ENCODE data around the gene TRIM69.

Gene TRIM69

DNA sequence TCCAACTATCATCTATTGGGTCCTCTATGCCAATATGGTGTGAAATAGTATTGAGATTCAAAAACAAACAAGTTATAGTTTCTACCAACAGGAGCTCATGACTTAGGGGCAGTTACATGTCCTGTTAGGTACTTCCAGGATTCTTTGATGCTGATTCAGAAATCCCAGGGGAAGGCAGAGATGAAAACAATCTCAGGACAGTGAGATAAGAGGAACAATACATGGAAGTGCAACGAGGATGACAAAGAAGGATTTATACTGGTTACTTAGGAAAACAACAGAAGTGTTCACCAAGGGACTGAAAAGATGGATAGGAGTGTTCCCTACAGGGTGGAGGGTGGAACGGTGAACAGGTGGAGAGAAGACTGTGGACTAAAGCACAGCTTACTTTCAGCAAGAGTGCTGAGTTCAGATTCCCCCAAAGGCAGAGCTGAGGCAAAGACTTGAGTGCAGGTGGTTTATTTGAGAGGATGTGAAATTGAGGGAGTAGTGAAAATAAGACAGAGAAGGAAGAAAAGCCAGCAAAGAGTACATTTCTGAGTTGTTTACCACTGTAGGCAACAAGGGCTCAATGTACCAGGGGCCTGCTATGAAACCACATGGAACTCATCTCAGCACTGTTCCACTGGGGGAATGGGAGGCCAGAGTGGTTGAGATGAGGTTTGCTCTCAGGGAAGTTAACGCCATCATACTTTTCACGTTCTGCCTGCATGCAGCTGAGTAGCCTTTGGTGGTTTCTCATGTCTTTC, 68.1 kb downstream of the TRIM69 start:
- no peak for DNase-seq (ENCODE audit: low spot score)

DNA sequence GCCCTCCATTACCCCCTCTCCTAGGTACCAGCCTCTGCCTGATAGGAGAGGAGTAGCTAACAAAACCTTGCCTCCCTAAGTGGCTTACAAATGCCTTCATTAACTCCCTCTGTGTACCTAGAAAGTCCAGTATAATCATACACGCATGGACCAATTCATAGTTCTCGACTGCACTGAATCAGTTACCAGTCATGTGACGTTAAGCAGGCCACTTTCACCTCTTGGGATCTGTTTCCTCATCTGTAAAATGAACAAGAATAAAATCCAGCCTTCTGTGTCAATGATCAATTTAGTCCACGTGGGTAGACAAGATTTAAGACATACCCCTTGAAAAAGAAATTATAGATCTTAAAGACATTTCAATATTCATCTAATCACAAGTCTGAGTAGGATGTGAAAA, 72.2 kb downstream of the TRIM69 start:
- no peak for DNase-seq (ENCODE audit: low spot score)

DNA sequence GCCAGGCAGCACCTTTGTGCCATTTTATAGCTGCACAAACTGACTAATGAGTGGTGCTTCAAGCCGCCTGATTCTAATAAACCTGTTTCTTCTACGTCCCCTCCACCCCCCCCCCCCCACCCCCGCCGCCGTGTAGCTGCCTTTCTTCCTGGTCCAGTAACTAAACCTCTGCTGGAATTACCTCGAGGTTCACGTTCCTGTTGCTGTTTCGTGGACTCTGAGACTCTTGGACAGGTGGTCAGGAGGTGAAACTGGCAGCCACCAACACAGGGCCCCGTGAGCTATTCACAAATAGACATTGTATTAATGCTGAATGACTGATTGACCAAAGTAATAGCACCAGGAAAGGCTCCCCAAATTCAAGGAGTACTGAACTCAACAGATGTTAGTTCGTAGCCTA, 73.9 kb downstream of the TRIM69 start:
- DNase-seq (ENCODE audit: low spot score), result no peak

DNA sequence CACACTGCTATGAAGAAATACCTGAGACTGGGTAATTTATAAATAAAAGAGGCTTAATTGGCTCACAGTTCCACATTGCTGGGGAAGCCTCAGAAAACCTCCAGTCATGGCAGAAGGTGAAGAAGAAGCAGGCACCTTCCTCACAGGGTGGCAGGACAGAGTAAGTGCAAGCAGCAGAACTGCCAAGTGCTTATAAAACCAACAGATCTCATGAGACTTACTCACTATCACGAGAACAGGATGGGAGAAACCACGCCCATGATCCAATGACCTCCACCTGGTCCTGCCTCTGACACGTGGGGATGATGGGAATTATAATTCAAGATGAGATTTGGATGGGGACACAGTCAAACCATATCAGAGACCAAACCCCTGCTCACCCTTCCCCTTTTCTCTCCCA, 75.0 kb downstream of the TRIM69 start:
- DNase-seq (ENCODE audit: low spot score), result peak; percentile 8

DNA sequence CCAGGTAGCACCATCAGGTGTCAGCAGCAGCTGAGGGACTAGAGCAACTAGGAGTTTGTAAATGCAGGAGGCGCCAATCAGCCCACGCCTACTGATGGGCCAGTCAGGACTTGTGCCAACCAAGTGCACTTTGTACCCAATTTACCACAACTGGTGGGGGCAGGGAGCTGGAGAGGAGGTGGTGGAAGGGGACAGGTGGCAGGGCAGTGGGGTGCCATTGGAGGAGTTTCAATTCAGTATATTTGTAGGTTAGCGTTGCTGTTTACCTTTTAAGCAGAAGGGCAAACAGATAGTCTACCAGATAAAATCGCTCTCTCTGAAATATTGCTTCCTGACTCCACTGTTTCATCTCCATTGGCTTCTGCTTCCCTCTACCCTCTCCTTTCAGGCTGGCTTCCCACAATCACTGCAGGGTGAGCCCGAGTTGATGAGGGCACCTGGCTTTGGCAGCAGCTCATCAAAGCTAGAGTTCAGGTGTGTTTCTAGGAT, 75.7 kb downstream of the TRIM69 start:
- DNase-seq (ENCODE audit: low spot score), result no peak

DNA sequence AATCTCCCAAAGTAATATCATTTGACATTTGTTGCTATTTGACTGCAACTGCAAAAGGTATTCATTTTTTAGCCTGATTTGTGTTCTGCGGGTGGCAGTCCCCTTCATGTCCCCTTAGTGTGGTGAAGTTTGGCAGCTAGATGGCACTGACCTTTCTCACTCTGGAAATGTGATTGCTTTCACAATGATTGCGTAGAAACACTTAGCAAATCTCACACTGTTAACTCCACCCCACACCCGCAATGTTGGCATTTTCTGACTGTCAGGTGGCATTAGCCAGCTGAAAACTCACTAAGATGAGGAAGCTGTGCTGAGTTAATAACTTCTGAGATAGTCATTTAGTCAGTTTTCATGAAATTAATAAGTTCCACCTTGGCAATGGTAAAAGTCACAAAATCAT, 76.9 kb downstream of the TRIM69 start:
- no peak for DNase-seq (ENCODE audit: low spot score)
